ENCODE results near the gene DIDO1. TPM values are rescaled to one million over a fixed set of nuclear protein-coding genes. Genes with fewer than 3 reads are reported as not detected.
A peak's percentile ranks its signal among the peaks of the same experiment; 100 is the strongest.

Gene DIDO1
- total and polyA plus RNA-seq, 2 of the 13 experiments (the other 11 are each of a cell fraction or from before 2014, with no cell fraction given) = 75.0 to 75.1 TPM

GRCh38 chr20:62898093-62898964 lies 28.0 kb downstream of the DIDO1 start:
- in situ Hi-C loops (cut with HindIII; ENCODE audit: extremely low pct_ligation_motif_present, low pct_unique_long_range_greater_than_20kb) (no loop called here), intact Hi-C loops (cut with micrococcal nuclease; ENCODE audit: unreplicated experiment) (no loop called here)
- H3K27me3 ChIP-seq (ENCODE audit: control insufficient read depth in 1 of 2, insufficient read depth in 2 of 2, low read length in 2 of 2) = no peaks in the 10 kb centered on the region
- no peaks in the 10 kb centered on the region for H3K79me2 ChIP-seq (ENCODE audit: insufficient read depth, low read length)
- peaks cover 18 to 51% of the 10 kb centered on the region in 2 experiments for H3K36me3 ChIP-seq (replicated peaks in 1 of 2; ENCODE audit: control insufficient read depth in 1 of 2, insufficient read depth in 2 of 2, low read length in 2 of 2)
- no TSS peak for BruUV-seq (replicated peaks)
- H3K9ac ChIP-seq (ENCODE audit: insufficient read depth, low read depth, low read length) = no peak overlapping the region
- FAIRE-seq (no peak), DNase-seq (ENCODE audit: low spot score) (no peak), ATAC-seq (no peak)
- WGBS (ENCODE audit: low lambda C conversion rate) = 93% methylated on average over 16 of the region's 16 CpGs
- ChIA-PET POLR2A (interaction anchor here (0.8 to 1.6 kb wide), 5 partner anchors 31 to 76 kb away, joined by 3 to 5 read pairs (median 3); no protein-coding TSS in a partner anchor), CTCF (ENCODE audit: low intra/inter-chr PET ratio, low total read pairs) (interaction anchor here (3.1 kb wide), 1 partner anchor 111 kb away, joined by 30 read pairs; no protein-coding TSS in a partner anchor)
- H4K20me1 ChIP-seq (ENCODE audit: insufficient read depth, low read length) = peaks cover 11% of the 10 kb centered on the region
- H2AFZ ChIP-seq (ENCODE audit: low read length) = no peak overlapping the region
- peak overlapping the region; percentile 50; the same call in 1 of the 2 replicates for H3K4me2 ChIP-seq (ENCODE audit: low read depth, low read length)
- H3K4me3 ChIP-seq (replicated peaks in 1 of 3; ENCODE audit: insufficient read depth in 1 of 3, low read depth in 2 of 3, low read length in 3 of 3) = no peak overlapping the region
- H3K27ac ChIP-seq (ENCODE audit: extremely low read length, insufficient read depth, low read length) = no peak overlapping the region
- no peaks in the 10 kb centered on the region for H3K9me3 ChIP-seq (ENCODE audit: low read length)
- H3K4me1 ChIP-seq (ENCODE audit: insufficient read depth, low read length) = peaks cover 32% of the 10 kb centered on the region
- TF ChIP-seq ZBTB40 (IDR thresholded peaks at IDR 0.05) (no peak), ZBTB40 (CRISPR knock-in tag; IDR thresholded peaks at IDR 0.05) (no peak), ZBED4 (CRISPR knock-in tag; IDR thresholded peaks at IDR 0.05; ENCODE audit: borderline replicate concordance) (no peak), HMGXB3 (CRISPR knock-in tag; IDR thresholded peaks at IDR 0.05; ENCODE audit: borderline replicate concordance) (no peak)

All from HepG2 (cell line).